ENCODE results near the gene TECTB. TPM values are rescaled to one million over a fixed set of nuclear protein-coding genes. Genes with fewer than 3 reads are reported as not detected.

TECTB gene
- total RNA-seq, 1 donor from 2014 or later: not detected

- Mint-ChIP-seq H3K36me3 (ENCODE audit: low read depth) (no peaks in the 10 kb centered on the region), H3K27ac (ENCODE audit: unreplicated experiment) (no peak overlapping the region), H3K9me3 (no peaks in the 10 kb centered on the region), H3K27me3 (ENCODE audit: low read depth) (peaks cover 2% of the 10 kb centered on the region), H3K4me3 (no peak overlapping the region), H3K4me1 (peaks cover 18% of the 10 kb centered on the region)
- DNase-seq (ENCODE audit: low read depth, low spot score): no peak
- no peak for TF ChIP-seq CTCF (conservative IDR thresholded peaks at IDR 0.05)
These were observed 49.5 kb downstream of the TECTB start for GRCh38 chr10:112332509-112333228.

- TF ChIP-seq CTCF (conservative IDR thresholded peaks at IDR 0.05): no peak
- Mint-ChIP-seq H3K36me3 (ENCODE audit: low read depth) (no peaks in the 10 kb centered on the region), H3K27ac (ENCODE audit: unreplicated experiment) (no peak overlapping the region), H3K4me3 (no peak overlapping the region), H3K4me1 (peaks cover 17% of the 10 kb centered on the region), H3K27me3 (ENCODE audit: low read depth) (peaks cover 2% of the 10 kb centered on the region), H3K9me3 (no peaks in the 10 kb centered on the region)
- DNase-seq (ENCODE audit: low read depth, low spot score): no peak
These were observed 50.3 kb downstream of the TECTB start for GRCh38 chr10:112333452-112333851.

- Mint-ChIP-seq H3K4me1 (peaks cover 13% of the 10 kb centered on the region), H3K9me3 (no peaks in the 10 kb centered on the region), H3K27ac (ENCODE audit: unreplicated experiment) (no peak overlapping the region), H3K4me3 (no peak overlapping the region), H3K36me3 (ENCODE audit: low read depth) (no peaks in the 10 kb centered on the region), H3K27me3 (ENCODE audit: low read depth) (peaks cover 2% of the 10 kb centered on the region)
- TF ChIP-seq CTCF (conservative IDR thresholded peaks at IDR 0.05): no peak
- DNase-seq (ENCODE audit: low read depth, low spot score): no peak
These were observed 52.1 kb downstream of the TECTB start for GRCh38 chr10:112335111-112335867.

GRCh38 chr10:112335868-112336265 is 52.7 kb downstream of the TECTB start:
- peak overlapping the region; percentile 95 for H3K27ac Mint-ChIP-seq (ENCODE audit: unreplicated experiment)

More at GRCh38 chr10:112335868-112336265, 52.7 kb downstream of the TECTB start:
- Mint-ChIP-seq H3K4me3 (no peak overlapping the region), H3K9me3 (no peaks in the 10 kb centered on the region), H3K36me3 (ENCODE audit: low read depth) (no peaks in the 10 kb centered on the region), H3K4me1 (peaks cover 13% of the 10 kb centered on the region), H3K27me3 (ENCODE audit: low read depth) (peaks cover 2% of the 10 kb centered on the region)
- no peak for TF ChIP-seq CTCF (conservative IDR thresholded peaks at IDR 0.05)
- no peak for DNase-seq (ENCODE audit: low read depth, low spot score)

Measured in neural crest cell (in vitro differentiated cells).